HEK293 (cell line): ENCODE data around the gene LHFPL6.

Source experiments
- CTCF ChIA-PET: fragments of 350-600 bp; formaldehyde crosslinking; extraction: SDS; loops from one replicate; lab custom pipeline; 2021; ENCODE audit warnings: antibody characterized with exemption; lab: Yijun Ruan, JAX
- POLR2A ChIA-PET: fragments of 300-600 bp; formaldehyde crosslinking; extraction: SDS; loops from one replicate; lab custom pipeline; 2020; ENCODE audit warnings: antibody characterized with exemption, inconsistent platforms; lab: Yijun Ruan, JAX
- H3K27ac ChIP-seq: fragments of 200-500 bp; sonication (Bioruptor generic); 2 replicates; pipeline ENCODE4 v1.5.1; 2014; ENCODE audit warnings: low read depth, low read length, control low read depth, inconsistent platforms; ENCODE audit errors: extremely low read depth
- H3K36me3 ChIP-seq, 2 experiments: fragments of 200-500 bp in 1 of 2; sonication (Bioruptor generic) in 1 of 2; 1 replicate in 1 of 2; 2 replicates in 1 of 2; pipeline ENCODE4 v1.5.1; 2014 to 2017; ENCODE audit warnings: inconsistent platforms in 2 of 2, low read length in 2 of 2; ENCODE audit not compliant: control insufficient read depth in 2 of 2, insufficient read depth in 1 of 2
- H3K4me1 ChIP-seq: fragments of 200-500 bp; sonication (Bioruptor generic); 2 replicates; pipeline ENCODE4 v1.5.1; 2014; ENCODE audit warnings: mild to moderate bottlenecking, low read length, inconsistent platforms; ENCODE audit not compliant: control insufficient read depth, insufficient read depth
- H3K4me3 ChIP-seq: 2 replicates; pipeline ENCODE4 v1.5.1; 2011; ENCODE audit warnings: low read depth, mild to moderate bottlenecking, control low read depth, low read length, moderate library complexity
- H3K9me3 ChIP-seq: fragments of 200-500 bp; sonication (Bioruptor generic); 2 replicates; pipeline ENCODE4 v1.5.1; 2014; ENCODE audit warnings: low read depth, low read length, inconsistent platforms; ENCODE audit not compliant: control insufficient read depth, insufficient read depth
- FEZF1 ChIP-seq: fragments of 450-650 bp; formaldehyde crosslinking; IDR thresholded peaks from 2 replicates; pipeline ENCODE4 v1.5.1; 2016; ENCODE audit warnings: missing biosample characterization, missing genetic modification characterization
- GLI2 ChIP-seq: fragments of 450-650 bp; formaldehyde crosslinking; IDR thresholded peaks from 2 replicates; pipeline ENCODE4; 2017; ENCODE audit warnings: missing biosample characterization, missing genetic modification characterization, low read depth, borderline replicate concordance
- KLF9 ChIP-seq: fragments of 450-650 bp; formaldehyde crosslinking; IDR thresholded peaks from 2 replicates; pipeline ENCODE4 v1.5.1; 2016; ENCODE audit warnings: missing biosample characterization, missing genetic modification characterization, low read depth
- OSR2 ChIP-seq: fragments of 450-650 bp; formaldehyde crosslinking; IDR thresholded peaks from 2 replicates; pipeline ENCODE4 v1.5.1; 2016; ENCODE audit warnings: missing biosample characterization, missing genetic modification characterization
- PRDM10 ChIP-seq: fragments of 450-650 bp; formaldehyde crosslinking; IDR thresholded peaks from 2 replicates; pipeline ENCODE4 v1.5.1; 2016; ENCODE audit warnings: missing biosample characterization, missing genetic modification characterization
- SETDB1 ChIP-seq: IDR thresholded peaks from one replicate; pipeline ENCODE4 v1.6.1; 2017; ENCODE audit warnings: mild to moderate bottlenecking, low read length, moderate library complexity, mixed read lengths; ENCODE audit not compliant: insufficient read length
- TCF7L2 ChIP-seq: IDR thresholded peaks from 2 replicates; pipeline ENCODE4 v1.6.1; 2011; ENCODE audit warnings: low read depth, mild to moderate bottlenecking, inconsistent platforms, low read length, moderate library complexity, borderline replicate concordance
- ZBTB1 ChIP-seq: fragments of 450-650 bp; formaldehyde crosslinking; IDR thresholded peaks from 2 replicates; pipeline ENCODE4 v1.5.1; 2016; ENCODE audit warnings: missing biosample characterization, missing genetic modification characterization
- ZIC2 ChIP-seq: fragments of 450-650 bp; formaldehyde crosslinking; IDR thresholded peaks from 2 replicates; pipeline ENCODE4 v1.5.1; 2016; ENCODE audit warnings: missing biosample characterization, missing genetic modification characterization
- ZNF169 ChIP-seq: fragments of 450-650 bp; formaldehyde crosslinking; IDR thresholded peaks from 2 replicates; pipeline ENCODE4 v1.5.1; 2016; ENCODE audit warnings: missing biosample characterization, missing genetic modification characterization
- ZNF24 ChIP-seq: fragments of 450-650 bp; formaldehyde crosslinking; IDR thresholded peaks from 2 replicates; pipeline ENCODE4 v1.5.1; 2016; ENCODE audit warnings: missing biosample characterization, missing genetic modification characterization
- ZNF248 ChIP-seq: fragments of 450-650 bp; formaldehyde crosslinking; IDR thresholded peaks from 2 replicates; pipeline ENCODE4 v1.5.1; 2017; ENCODE audit warnings: missing biosample characterization, missing genetic modification characterization
- ZNF335 ChIP-seq: fragments of 450-650 bp; formaldehyde crosslinking; conservative IDR thresholded peaks from 2 replicates; pipeline ENCODE4 v1.5.1; 2016; ENCODE audit warnings: missing biosample characterization, missing genetic modification characterization
- ZNF529 ChIP-seq: fragments of 450-650 bp; formaldehyde crosslinking; IDR thresholded peaks from 2 replicates; pipeline ENCODE4 v1.5.1; 2017; ENCODE audit warnings: missing genetic modification characterization, missing biosample characterization; ENCODE audit not compliant: insufficient replicate concordance
- ZNF580 ChIP-seq: fragments of 450-650 bp; formaldehyde crosslinking; IDR thresholded peaks from 2 replicates; pipeline ENCODE4 v1.5.1; 2016; ENCODE audit warnings: missing biosample characterization, missing genetic modification characterization
- ZNF621 ChIP-seq: fragments of 450-650 bp; formaldehyde crosslinking; IDR thresholded peaks from 2 replicates; pipeline ENCODE4 v1.5.1; 2017; ENCODE audit warnings: missing biosample characterization, missing genetic modification characterization
- TF ChIP-seq, protein P1 (sequence below): fragments of 450-650 bp; formaldehyde crosslinking; IDR thresholded peaks from 2 replicates; pipeline ENCODE4 v1.5.1; 2016; ENCODE audit warnings: missing biosample characterization, missing genetic modification characterization, borderline replicate concordance

LHFPL6 gene

GRCh38 chr13:39540929-39541605 lies 61.9 kb downstream of the LHFPL6 start (continued):
- TF ChIP-seq PRDM10 (tag by site-specific recombination) (no peak), ZNF580 (no peak), ZNF621 (tag by site-specific recombination) (no peak), TCF7L2 (no peak), ZNF169 (tag by site-specific recombination) (no peak), KLF9 (tag by site-specific recombination) (no peak), OSR2 (peak; percentile 49; the same call in 1 of the 2 replicates), ZIC2 (tag by site-specific recombination) (peak; percentile 96), SETDB1 (no peak), ZNF24 (tag by site-specific recombination) (no peak), ZNF248 (no peak), ZBTB1 (tag by site-specific recombination) (no peak), ZNF335 (peak; percentile 41; the same call in 1 of the 2 replicates), GLI2 (tag by site-specific recombination) (no peak), ZNF529 (tag by site-specific recombination) (no peak)
- TF ChIP-seq, protein P1, sequence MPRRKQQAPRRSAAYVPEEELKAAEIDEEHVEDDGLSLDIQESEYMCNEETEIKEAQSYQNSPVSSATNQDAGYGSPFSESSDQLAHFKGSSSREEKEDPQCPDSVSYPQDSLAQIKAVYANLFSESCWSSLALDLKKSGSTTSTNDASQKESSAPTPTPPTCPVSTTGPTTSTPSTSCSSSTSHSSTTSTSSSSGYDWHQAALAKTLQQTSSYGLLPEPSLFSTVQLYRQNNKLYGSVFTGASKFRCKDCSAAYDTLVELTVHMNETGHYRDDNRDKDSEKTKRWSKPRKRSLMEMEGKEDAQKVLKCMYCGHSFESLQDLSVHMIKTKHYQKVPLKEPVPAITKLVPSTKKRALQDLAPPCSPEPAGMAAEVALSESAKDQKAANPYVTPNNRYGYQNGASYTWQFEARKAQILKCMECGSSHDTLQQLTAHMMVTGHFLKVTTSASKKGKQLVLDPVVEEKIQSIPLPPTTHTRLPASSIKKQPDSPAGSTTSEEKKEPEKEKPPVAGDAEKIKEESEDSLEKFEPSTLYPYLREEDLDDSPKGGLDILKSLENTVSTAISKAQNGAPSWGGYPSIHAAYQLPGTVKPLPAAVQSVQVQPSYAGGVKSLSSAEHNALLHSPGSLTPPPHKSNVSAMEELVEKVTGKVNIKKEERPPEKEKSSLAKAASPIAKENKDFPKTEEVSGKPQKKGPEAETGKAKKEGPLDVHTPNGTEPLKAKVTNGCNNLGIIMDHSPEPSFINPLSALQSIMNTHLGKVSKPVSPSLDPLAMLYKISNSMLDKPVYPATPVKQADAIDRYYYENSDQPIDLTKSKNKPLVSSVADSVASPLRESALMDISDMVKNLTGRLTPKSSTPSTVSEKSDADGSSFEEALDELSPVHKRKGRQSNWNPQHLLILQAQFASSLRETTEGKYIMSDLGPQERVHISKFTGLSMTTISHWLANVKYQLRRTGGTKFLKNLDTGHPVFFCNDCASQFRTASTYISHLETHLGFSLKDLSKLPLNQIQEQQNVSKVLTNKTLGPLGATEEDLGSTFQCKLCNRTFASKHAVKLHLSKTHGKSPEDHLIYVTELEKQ (tag by site-specific recombination): no peak

DNA sequence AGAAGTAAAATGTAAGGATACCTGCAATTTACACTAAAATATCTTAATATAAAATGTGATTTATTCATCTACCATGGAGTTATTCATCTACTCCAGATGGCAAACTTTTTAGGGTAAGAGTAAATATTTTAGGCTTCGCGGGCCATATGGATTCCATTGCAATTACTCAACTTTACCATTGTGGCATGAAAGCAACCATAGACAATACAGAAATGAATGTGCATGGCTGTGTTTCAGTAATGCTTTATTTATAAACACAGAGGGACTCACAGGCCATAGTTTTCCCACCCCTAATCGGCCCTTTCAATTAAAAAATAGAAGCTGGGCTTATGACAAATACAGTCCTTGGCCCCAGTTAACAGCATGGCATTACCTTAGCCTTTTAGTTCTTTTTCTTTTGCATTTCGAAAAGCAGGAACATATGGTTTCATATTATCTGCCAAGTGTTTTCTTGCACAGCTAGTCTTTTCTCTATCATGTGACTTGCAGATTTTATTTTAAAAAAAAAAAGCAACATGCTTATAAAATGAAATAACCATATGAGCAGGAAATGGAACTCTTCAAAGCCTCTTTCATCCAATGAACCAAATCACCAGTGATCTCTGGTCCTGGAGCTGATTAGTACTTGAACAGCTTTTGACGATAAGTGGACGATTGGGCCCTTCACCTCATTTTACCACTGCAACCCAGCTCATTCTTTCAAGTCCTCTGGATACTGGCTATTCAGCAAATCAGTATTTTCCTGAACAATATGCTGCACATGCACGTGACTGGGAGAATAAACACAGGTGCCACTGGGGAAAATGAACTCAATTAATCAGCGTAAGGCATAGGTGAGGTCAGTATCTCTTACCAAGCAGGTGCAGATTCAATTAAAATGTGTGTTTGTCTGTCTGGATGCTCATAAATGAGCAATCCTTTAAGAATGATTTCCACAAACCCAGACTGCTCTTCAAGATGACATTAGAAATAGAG lies 63.9 kb downstream of the LHFPL6 start:
- ChIA-PET CTCF (no interaction called here), POLR2A (no interaction called here)
- Histone ChIP-seq H3K27ac (no peak overlapping the region), H3K4me1 (peaks cover 12% of the 10 kb centered on the region), H3K9me3 (no peaks in the 10 kb centered on the region), H3K4me3 (no peak overlapping the region), H3K36me3 (no peaks in the 10 kb centered on the region)
- TF ChIP-seq OSR2 (no peak), FEZF1 (tag by site-specific recombination) (peak; percentile 48; the same call in 1 of the 2 replicates)
